Upper lobe of left lung (tissue), 4 donors: Measurements from ENCODE around the gene CHM.

Experiments used
- EP300 ChIP-seq, 4 donors: sonication (generic); formaldehyde crosslinking; IDR thresholded peaks; one replicate each; pipeline ENCODE4 v1.5.1; 2017; ENCODE audit warnings: antibody characterized with exemption in 4 of 4, control low read depth in 2 of 4
- POLR2A ChIP-seq, 4 donors: fragments of 450-650 bp; IDR thresholded peaks; one replicate each; pipeline ENCODE4 v1.5.1; 2016 to 2017; ENCODE audit warnings: antibody characterized with exemption in 4 of 4, mild to moderate bottlenecking in 2 of 4
- POLR2AphosphoS5 ChIP-seq, 2 donors: sonication (generic); formaldehyde crosslinking; IDR thresholded peaks; one replicate each; pipeline ENCODE4 v1.5.1; 2017; ENCODE audit warnings: antibody characterized with exemption in 2 of 2
- TF ChIP-seq, protein P1 (sequence below), 6 experiments: fragments of 450-650 bp in 4 of 6; fragments of 200-600 bp in 2 of 6; sonication (generic) in 2 of 6; IDR thresholded peaks; one replicate each; pipeline ENCODE4 v1.5.1; 2016 to 2019; ENCODE audit warnings: antibody characterized with exemption in 6 of 6

DNA sequence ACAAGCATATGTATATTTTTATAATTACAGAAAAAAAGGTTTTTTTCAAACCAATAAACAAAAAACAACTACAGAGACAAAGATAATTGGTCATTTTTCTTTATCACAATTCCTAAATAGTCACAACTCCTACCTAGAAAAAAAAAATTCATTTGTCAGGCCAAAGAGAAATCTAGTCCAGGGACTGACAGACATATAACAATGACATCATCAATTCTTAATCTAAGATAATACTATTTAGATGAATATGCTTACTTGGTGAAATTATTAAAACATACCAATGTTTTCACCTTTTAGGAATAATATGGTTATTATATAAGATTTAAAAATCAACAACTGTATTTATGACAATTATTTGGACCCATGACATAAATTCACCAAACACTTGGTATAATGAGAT, 48.4 kb downstream of the CHM start:
- TF ChIP-seq, protein P1, sequence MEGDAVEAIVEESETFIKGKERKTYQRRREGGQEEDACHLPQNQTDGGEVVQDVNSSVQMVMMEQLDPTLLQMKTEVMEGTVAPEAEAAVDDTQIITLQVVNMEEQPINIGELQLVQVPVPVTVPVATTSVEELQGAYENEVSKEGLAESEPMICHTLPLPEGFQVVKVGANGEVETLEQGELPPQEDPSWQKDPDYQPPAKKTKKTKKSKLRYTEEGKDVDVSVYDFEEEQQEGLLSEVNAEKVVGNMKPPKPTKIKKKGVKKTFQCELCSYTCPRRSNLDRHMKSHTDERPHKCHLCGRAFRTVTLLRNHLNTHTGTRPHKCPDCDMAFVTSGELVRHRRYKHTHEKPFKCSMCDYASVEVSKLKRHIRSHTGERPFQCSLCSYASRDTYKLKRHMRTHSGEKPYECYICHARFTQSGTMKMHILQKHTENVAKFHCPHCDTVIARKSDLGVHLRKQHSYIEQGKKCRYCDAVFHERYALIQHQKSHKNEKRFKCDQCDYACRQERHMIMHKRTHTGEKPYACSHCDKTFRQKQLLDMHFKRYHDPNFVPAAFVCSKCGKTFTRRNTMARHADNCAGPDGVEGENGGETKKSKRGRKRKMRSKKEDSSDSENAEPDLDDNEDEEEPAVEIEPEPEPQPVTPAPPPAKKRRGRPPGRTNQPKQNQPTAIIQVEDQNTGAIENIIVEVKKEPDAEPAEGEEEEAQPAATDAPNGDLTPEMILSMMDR (IDR thresholded peaks at IDR 0.05): no peak
- TF ChIP-seq EP300 (IDR thresholded peaks at IDR 0.05) (no peak), POLR2AphosphoS5 (IDR thresholded peaks at IDR 0.05) (no peak), POLR2A (IDR thresholded peaks at IDR 0.05) (no peak)
